Measurements from ENCODE around the gene UNC5B. TPM values are rescaled to one million over a fixed set of nuclear protein-coding genes. Genes with fewer than 3 reads are reported as not detected.
"Not testable (repeated sequence)": the region's sequence is repeated elsewhere in the genome, so short reads cannot be mapped to it uniquely, and the experiment has no call there.

The UNC5B gene
- total RNA-seq, 1 experiment from 2014 or later = 0.07 TPM

DNA sequence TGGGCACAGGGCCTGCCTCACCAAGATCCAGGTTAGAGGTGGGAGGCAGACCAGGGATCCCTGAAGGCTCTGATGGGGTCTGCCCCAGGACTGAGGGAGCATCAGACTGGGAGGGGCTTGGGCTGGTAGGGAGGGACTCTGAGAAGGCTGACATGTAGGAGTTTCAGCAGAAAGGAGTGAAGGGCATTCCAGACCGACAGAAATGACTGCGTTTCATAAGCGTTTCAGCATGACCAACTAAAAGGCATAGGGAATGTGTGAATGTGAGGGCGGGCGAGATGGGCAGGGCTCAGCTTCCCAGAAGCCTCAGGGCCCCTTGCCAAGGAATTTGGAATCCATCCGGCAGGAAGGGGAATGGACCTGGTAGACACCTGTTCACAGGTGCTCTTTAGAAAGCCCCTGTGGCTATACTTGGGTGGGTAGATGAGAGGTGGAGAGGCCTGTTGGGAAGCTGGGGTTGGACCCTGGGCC lies 81.8 kb downstream of the UNC5B start:
- CTCF ChIA-PET = no interaction called here

DNA sequence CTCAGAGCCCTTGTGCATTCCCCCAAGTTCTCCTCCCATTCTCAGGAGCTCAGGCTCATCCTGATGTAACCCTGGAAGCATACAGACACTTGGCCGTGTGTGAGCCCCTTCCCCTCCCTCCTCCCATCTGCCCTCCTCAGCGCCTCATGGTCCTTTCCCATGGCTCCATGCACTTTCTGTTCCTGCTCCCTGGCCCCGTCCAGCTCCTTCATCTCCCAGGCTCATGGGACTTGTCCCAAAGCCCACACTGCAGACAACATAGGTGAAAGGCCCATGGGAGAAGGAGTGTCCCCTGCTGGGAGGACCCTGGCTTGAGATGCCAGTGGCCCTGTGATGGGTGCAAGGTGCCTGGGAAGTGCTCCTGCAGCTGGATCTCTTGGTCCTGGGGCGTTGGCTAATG lies 82.5 kb downstream of the UNC5B start:
- TF ChIP-seq, protein P1, sequence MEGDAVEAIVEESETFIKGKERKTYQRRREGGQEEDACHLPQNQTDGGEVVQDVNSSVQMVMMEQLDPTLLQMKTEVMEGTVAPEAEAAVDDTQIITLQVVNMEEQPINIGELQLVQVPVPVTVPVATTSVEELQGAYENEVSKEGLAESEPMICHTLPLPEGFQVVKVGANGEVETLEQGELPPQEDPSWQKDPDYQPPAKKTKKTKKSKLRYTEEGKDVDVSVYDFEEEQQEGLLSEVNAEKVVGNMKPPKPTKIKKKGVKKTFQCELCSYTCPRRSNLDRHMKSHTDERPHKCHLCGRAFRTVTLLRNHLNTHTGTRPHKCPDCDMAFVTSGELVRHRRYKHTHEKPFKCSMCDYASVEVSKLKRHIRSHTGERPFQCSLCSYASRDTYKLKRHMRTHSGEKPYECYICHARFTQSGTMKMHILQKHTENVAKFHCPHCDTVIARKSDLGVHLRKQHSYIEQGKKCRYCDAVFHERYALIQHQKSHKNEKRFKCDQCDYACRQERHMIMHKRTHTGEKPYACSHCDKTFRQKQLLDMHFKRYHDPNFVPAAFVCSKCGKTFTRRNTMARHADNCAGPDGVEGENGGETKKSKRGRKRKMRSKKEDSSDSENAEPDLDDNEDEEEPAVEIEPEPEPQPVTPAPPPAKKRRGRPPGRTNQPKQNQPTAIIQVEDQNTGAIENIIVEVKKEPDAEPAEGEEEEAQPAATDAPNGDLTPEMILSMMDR (IDR thresholded peaks at IDR 0.05; ENCODE audit: unreplicated experiment) = no peak
- Mint-ChIP-seq H3K9me3 (ENCODE audit: low read depth, unreplicated experiment) (no peaks in the 10 kb centered on the region), H3K27me3 (ENCODE audit: unreplicated experiment) (peaks cover 88% of the 10 kb centered on the region), H3K27ac (ENCODE audit: unreplicated experiment) (no peak overlapping the region), H3K4me1 (ENCODE audit: low read depth, unreplicated experiment) (peaks cover 6% of the 10 kb centered on the region), H3K36me3 (ENCODE audit: insufficient read depth, unreplicated experiment) (no peaks in the 10 kb centered on the region), H3K4me3 (ENCODE audit: low read depth, unreplicated experiment) (no peak overlapping the region)
- CTCF ChIA-PET = no interaction called here
- intact Hi-C loops (cut with micrococcal nuclease; ENCODE audit: unreplicated experiment) = no loop called here
- no peak for DNase-seq
- BruUV-seq (replicated peaks) = no TSS peak

More for the DNA sequence above, 81.8 kb downstream of the UNC5B start:
- no peak for DNase-seq
- no peaks in the 10 kb centered on the region for H3K9me3 Mint-ChIP-seq (ENCODE audit: low read depth, unreplicated experiment)
- peaks cover 88% of the 10 kb centered on the region for H3K27me3 Mint-ChIP-seq (ENCODE audit: unreplicated experiment)
- no peaks in the 10 kb centered on the region for H3K36me3 Mint-ChIP-seq (ENCODE audit: insufficient read depth, unreplicated experiment)
- H3K27ac Mint-ChIP-seq (ENCODE audit: unreplicated experiment) = no peak overlapping the region
- peaks cover 6% of the 10 kb centered on the region for H3K4me1 Mint-ChIP-seq (ENCODE audit: low read depth, unreplicated experiment)
- intact Hi-C loops (cut with micrococcal nuclease; ENCODE audit: unreplicated experiment) = no loop called here
- H3K4me3 Mint-ChIP-seq (ENCODE audit: low read depth, unreplicated experiment) = no peak overlapping the region
- TF ChIP-seq, protein P1 (IDR thresholded peaks at IDR 0.05; ENCODE audit: unreplicated experiment) = no peak
- no TSS peak for BruUV-seq (replicated peaks)

DNA sequence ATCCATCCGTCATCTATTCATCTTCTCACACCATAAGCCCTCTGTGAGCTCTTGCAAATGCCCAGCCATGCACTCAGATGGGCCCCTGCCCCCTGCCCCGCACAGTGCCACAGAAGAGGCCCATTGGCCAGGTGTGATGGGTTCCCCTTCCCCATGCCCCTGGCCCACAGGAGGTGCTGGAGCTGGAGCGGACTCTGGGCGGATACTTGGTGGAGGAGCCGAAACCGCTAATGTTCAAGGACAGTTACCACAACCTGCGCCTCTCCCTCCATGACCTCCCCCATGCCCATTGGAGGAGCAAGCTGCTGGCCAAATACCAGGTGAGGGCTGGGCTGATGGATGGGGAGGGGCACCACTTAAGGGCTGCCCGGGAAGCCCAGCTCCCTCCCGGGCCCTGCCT lies 83.3 kb downstream of the UNC5B start:
- CTCF ChIA-PET = no interaction called here

DNA sequence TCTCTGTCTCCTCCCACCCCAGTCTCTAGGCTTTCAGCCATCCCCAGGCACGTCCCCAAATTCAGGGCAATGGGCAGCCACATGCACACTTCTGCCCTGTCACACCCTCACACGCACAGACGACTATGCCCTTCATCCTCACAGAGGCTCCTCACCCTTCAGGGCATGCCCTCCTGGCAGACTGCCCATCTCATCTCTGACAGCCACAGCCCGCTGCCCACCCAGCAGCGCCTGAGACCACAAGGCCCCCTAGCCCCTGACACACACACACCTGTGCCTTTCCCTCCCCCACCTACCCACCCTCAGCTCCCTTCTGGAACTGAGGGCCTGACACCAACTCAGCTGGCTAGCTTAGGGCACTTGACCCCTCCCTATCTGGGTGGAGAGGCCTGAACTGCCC lies 83.7 kb downstream of the UNC5B start:
- DNase-seq = no peak
- Mint-ChIP-seq H3K9me3 (ENCODE audit: low read depth, unreplicated experiment) (no peaks in the 10 kb centered on the region), H3K4me3 (ENCODE audit: low read depth, unreplicated experiment) (no peak overlapping the region), H3K4me1 (ENCODE audit: low read depth, unreplicated experiment) (peaks cover 6% of the 10 kb centered on the region), H3K27ac (ENCODE audit: unreplicated experiment) (no peak overlapping the region), H3K36me3 (ENCODE audit: insufficient read depth, unreplicated experiment) (no peaks in the 10 kb centered on the region), H3K27me3 (ENCODE audit: unreplicated experiment) (peaks cover 89% of the 10 kb centered on the region)
- TF ChIP-seq, protein P1 (IDR thresholded peaks at IDR 0.05; ENCODE audit: unreplicated experiment) = no peak
- CTCF ChIA-PET = interaction anchor here (0.7 kb wide), 1 partner anchor 477 kb away, joined by 3 read pairs; no protein-coding TSS in a partner anchor
- no TSS peak for BruUV-seq (replicated peaks)
- intact Hi-C loops (cut with micrococcal nuclease; ENCODE audit: unreplicated experiment) = no loop called here

More for the DNA sequence above, 83.3 kb downstream of the UNC5B start:
- BruUV-seq (replicated peaks) = no TSS peak
- Mint-ChIP-seq H3K27ac (ENCODE audit: unreplicated experiment) (no peak overlapping the region), H3K4me1 (ENCODE audit: low read depth, unreplicated experiment) (peaks cover 6% of the 10 kb centered on the region), H3K36me3 (ENCODE audit: insufficient read depth, unreplicated experiment) (no peaks in the 10 kb centered on the region), H3K4me3 (ENCODE audit: low read depth, unreplicated experiment) (no peak overlapping the region), H3K27me3 (ENCODE audit: unreplicated experiment) (peaks cover 89% of the 10 kb centered on the region), H3K9me3 (ENCODE audit: low read depth, unreplicated experiment) (no peaks in the 10 kb centered on the region)
- TF ChIP-seq, protein P1 (IDR thresholded peaks at IDR 0.05; ENCODE audit: unreplicated experiment) = no peak
- no peak for DNase-seq
- intact Hi-C loops (cut with micrococcal nuclease; ENCODE audit: unreplicated experiment) = no loop called here

DNA sequence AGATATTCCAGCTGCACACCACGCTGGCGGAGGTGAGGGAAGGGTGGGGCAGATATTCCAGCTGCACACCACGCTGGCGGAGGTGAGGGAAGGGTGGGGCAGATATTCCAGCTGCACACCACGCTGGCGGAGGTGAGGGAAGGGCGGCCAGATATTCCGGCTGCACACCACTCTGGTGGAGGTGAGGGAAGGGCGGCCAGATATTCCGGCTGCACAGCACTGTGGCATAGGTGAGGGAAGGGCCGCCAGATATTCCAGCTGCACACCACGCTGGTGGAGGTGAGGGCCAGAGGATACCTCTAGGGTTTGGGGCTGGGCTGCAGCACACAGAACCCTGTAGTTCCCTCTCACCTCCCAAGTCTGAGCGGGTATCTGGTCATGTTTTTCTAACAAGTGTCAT lies 84.4 kb downstream of the UNC5B start:
- intact Hi-C loops (cut with micrococcal nuclease; ENCODE audit: unreplicated experiment); H3K4me1 Mint-ChIP-seq (ENCODE audit: low read depth, unreplicated experiment); H3K4me3 Mint-ChIP-seq (ENCODE audit: low read depth, unreplicated experiment); DNase-seq; H3K9me3 Mint-ChIP-seq (ENCODE audit: low read depth, unreplicated experiment); H3K27ac Mint-ChIP-seq (ENCODE audit: unreplicated experiment); H3K36me3 Mint-ChIP-seq (ENCODE audit: insufficient read depth, unreplicated experiment); BruUV-seq (replicated peaks): not testable (repeated sequence)
- H3K27me3 Mint-ChIP-seq (ENCODE audit: unreplicated experiment) = peaks cover 89% of the 10 kb centered on the region
- CTCF ChIA-PET = interaction anchor here (0.7 kb wide), 1 partner anchor 478 kb away, joined by 3 read pairs; no protein-coding TSS in a partner anchor
